Stomach smooth muscle (tissue), 2 donors: Measurements from ENCODE around the gene TPCN1.

Experiments used
- H3K27ac ChIP-seq: one replicate; pipeline ENCODE4 v1.7.0; 2013; ENCODE audit warnings: mild to moderate bottlenecking, low read length, inconsistent platforms
- H3K27me3 ChIP-seq, 2 donors: one replicate each; pipeline ENCODE4 v1.7.0; 2013; ENCODE audit warnings: low read length in 2 of 2; ENCODE audit not compliant: insufficient read depth in 2 of 2, control insufficient read depth in 1 of 2
- H3K36me3 ChIP-seq, 2 donors: one replicate each; pipeline ENCODE4 v1.7.0; 2013; ENCODE audit warnings: low read length in 2 of 2; ENCODE audit not compliant: control insufficient read depth in 2 of 2, insufficient read depth in 2 of 2
- H3K4me1 ChIP-seq: one replicate; pipeline ENCODE4 v1.7.0; 2013; ENCODE audit warnings: low read length; ENCODE audit not compliant: control insufficient read depth, insufficient read depth
- H3K4me3 ChIP-seq, 2 donors: one replicate each; pipeline ENCODE4 v1.7.0; 2013; ENCODE audit warnings: low read length in 2 of 2
- H3K9ac ChIP-seq, 2 donors: one replicate each; pipeline ENCODE4 v1.7.0; 2013; ENCODE audit warnings: low read length in 2 of 2, mild to moderate bottlenecking in 1 of 2
- H3K9me3 ChIP-seq, 2 donors: one replicate each; pipeline ENCODE4 v1.7.0; 2013; ENCODE audit warnings: low read length in 2 of 2; ENCODE audit not compliant: control insufficient read depth in 2 of 2
- donor health status: healthy.
- donor health status: Pancreatic carcinoma.

The TPCN1 gene

GRCh38 chr12:113196582-113196981 lies 24.7 kb upstream of the TPCN1 start:
- H3K9me3 ChIP-seq = no peaks in the 10 kb centered on the region
- H3K36me3 ChIP-seq = peaks cover 0 to 6% of the 10 kb centered on the region in 2 donors
- no peak overlapping the region for H3K27ac ChIP-seq
- no peak overlapping the region for H3K9ac ChIP-seq
- peaks cover 5% of the 10 kb centered on the region for H3K4me1 ChIP-seq
- H3K4me3 ChIP-seq = no peak overlapping the region
- no peaks in the 10 kb centered on the region for H3K27me3 ChIP-seq

GRCh38 chr12:113196990-113197389 lies 24.3 kb upstream of the TPCN1 start:
- Histone ChIP-seq H3K9me3 (no peaks in the 10 kb centered on the region), H3K36me3 (peaks cover 0 to 2% of the 10 kb centered on the region in 2 donors), H3K27ac (no peak overlapping the region), H3K4me3 (no peak overlapping the region), H3K27me3 (no peaks in the 10 kb centered on the region), H3K9ac (no peak overlapping the region), H3K4me1 (peaks cover 5% of the 10 kb centered on the region)

- Histone ChIP-seq H3K9ac (no peak overlapping the region), H3K27me3 (no peaks in the 10 kb centered on the region), H3K27ac (no peak overlapping the region), H3K4me3 (no peak overlapping the region), H3K36me3 (no peaks in the 10 kb centered on the region), H3K4me1 (peaks cover 5% of the 10 kb centered on the region), H3K9me3 (no peaks in the 10 kb centered on the region)
These were observed 23.7 kb upstream of the TPCN1 start for GRCh38 chr12:113197518-113198077.

- Histone ChIP-seq H3K9ac (no peak overlapping the region), H3K36me3 (no peaks in the 10 kb centered on the region), H3K27me3 (no peaks in the 10 kb centered on the region), H3K27ac (no peak overlapping the region), H3K4me1 (peaks cover 5% of the 10 kb centered on the region), H3K4me3 (no peak overlapping the region), H3K9me3 (no peaks in the 10 kb centered on the region)
These were observed 23.0 kb upstream of the TPCN1 start for GRCh38 chr12:113198296-113198695.

- no peak overlapping the region for H3K4me3 ChIP-seq
- H3K9ac ChIP-seq = no peak overlapping the region
- no peaks in the 10 kb centered on the region for H3K36me3 ChIP-seq
- H3K4me1 ChIP-seq = no peaks in the 10 kb centered on the region
- H3K27me3 ChIP-seq = no peaks in the 10 kb centered on the region
- no peak overlapping the region for H3K27ac ChIP-seq
- no peaks in the 10 kb centered on the region for H3K9me3 ChIP-seq
These were observed 21.1 kb upstream of the TPCN1 start for GRCh38 chr12:113200021-113200797.

- no peak overlapping the region for H3K9ac ChIP-seq
- no peaks in the 10 kb centered on the region for H3K9me3 ChIP-seq
These were observed 19.8 kb upstream of the TPCN1 start for GRCh38 chr12:113201187-113202177.

GRCh38 chr12:113202300-113203075 lies 18.8 kb upstream of the TPCN1 start:
- H3K27ac ChIP-seq = no peak overlapping the region
- no peak overlapping the region for H3K9ac ChIP-seq
- H3K9me3 ChIP-seq = no peaks in the 10 kb centered on the region
- H3K36me3 ChIP-seq = no peaks in the 10 kb centered on the region
- no peaks in the 10 kb centered on the region for H3K4me1 ChIP-seq
- H3K27me3 ChIP-seq = no peaks in the 10 kb centered on the region
- no peak overlapping the region for H3K4me3 ChIP-seq

More at GRCh38 chr12:113201187-113202177, 19.8 kb upstream of the TPCN1 start:
- H3K4me3 ChIP-seq = no peak overlapping the region
- no peaks in the 10 kb centered on the region for H3K4me1 ChIP-seq
- no peaks in the 10 kb centered on the region for H3K27me3 ChIP-seq
- H3K36me3 ChIP-seq = no peaks in the 10 kb centered on the region
- H3K27ac ChIP-seq = no peak overlapping the region

- Histone ChIP-seq H3K27me3 (no peaks in the 10 kb centered on the region), H3K27ac (no peak overlapping the region), H3K36me3 (no peaks in the 10 kb centered on the region), H3K9ac (no peak overlapping the region), H3K4me1 (no peaks in the 10 kb centered on the region), H3K4me3 (no peak overlapping the region), H3K9me3 (no peaks in the 10 kb centered on the region)
These were observed 17.2 kb upstream of the TPCN1 start for GRCh38 chr12:113203852-113204760.

GRCh38 chr12:113204804-113205203 lies 16.5 kb upstream of the TPCN1 start:
- Histone ChIP-seq H3K27ac (no peak overlapping the region), H3K4me3 (no peak overlapping the region), H3K27me3 (no peaks in the 10 kb centered on the region), H3K9me3 (no peaks in the 10 kb centered on the region), H3K4me1 (no peaks in the 10 kb centered on the region), H3K9ac (no peak overlapping the region), H3K36me3 (no peaks in the 10 kb centered on the region)
